HG03457 (cell line): ENCODE data around the gene NME9.
"Not testable (repeated sequence)": the region's sequence is repeated elsewhere in the genome, so short reads cannot be mapped to it uniquely, and the experiment has no call there.

ENCODE experiments used
- ATAC-seq: cut with Tn5 transposase; IDR thresholded peaks from one replicate; pipeline ENCODE4 v1.9.1; 2021; ENCODE audit warnings: moderate number of reproducible peaks; ENCODE audit not compliant: unreplicated experiment

NME9 gene, protein sequence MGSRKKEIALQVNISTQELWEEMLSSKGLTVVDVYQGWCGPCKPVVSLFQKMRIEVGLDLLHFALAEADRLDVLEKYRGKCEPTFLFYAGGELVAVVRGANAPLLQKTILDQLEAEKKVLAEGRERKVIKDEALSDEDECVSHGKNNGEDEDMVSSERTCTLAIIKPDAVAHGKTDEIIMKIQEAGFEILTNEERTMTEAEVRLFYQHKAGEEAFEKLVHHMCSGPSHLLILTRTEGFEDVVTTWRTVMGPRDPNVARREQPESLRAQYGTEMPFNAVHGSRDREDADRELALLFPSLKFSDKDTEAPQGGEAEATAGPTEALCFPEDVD

DNA sequence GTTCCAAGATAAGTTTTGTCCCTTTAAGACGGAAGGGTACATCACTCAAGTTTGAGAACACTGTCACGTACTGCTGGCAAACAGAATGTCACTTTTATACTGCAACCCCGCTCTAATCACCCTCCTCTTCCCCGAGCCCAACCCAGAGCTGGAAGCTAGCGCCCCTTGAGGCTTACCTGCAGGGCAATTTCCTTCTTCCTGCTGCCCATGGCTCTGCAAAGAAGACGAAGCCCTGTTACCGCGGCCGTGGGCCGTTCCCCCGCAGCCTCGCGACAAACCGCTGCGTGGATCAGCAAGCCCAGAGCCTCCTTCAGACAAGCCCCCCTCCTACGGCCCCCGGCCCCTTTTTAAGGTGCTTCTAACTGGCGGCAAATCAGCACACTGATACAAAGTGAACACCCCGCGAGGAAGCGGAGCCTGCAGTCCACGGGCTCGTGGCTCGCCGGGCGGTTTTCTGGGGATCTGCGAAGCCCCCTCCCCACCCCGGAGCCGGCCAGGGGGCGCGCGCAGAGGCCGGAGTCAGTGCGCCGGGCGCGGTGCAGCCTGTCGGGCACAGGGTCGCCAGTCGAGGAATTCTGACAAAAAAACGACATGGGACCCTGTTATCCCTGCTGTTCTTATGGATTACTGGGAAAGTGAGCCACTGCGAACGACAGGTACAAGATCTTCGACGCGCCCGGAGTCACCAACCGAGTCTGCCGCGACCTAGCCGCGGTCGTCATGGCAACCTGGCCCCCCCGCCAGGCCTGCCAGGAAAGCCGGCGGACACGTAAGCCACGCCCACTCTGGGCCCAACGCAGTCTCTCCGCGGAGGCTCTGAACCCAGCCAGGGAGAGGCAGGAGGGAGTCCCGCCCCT, at the start of gene NME9:
Gene NME9, minus strand, starts transcription at position 725 of the 857 bp plus-strand sequence. Its CDS starts 516 bp downstream, at position 209.
- ATAC-seq: peak; percentile 51

- ATAC-seq: no peak
These were observed 49.3 kb upstream of the NME9 start for GRCh38 chr3:138378990-138379389.

GRCh38 chr3:138378331-138378730, 48.7 kb upstream of the NME9 start:
- no peak for ATAC-seq

DNA sequence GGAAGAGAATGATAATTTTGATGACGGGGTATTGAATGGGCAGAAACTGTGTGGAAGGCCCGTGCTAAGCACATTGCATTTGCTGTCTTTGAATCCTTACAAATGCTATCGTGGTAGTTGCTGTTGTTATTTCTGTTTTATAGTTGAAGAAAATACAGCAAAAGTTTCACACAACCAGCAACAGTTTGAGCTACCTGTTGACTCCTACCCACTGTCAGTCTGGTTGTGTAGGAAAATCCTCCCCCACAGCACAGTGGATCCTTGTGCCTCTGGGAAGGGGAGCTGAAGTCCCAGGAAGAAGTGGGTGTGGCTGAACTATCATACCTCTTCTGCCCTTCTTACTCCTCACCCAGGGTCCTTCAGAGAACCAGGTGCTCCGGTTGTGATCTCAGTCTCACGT, 48.2 kb upstream of the NME9 start:
- no peak for ATAC-seq

GRCh38 chr3:138377212-138377611, 47.6 kb upstream of the NME9 start:
- ATAC-seq: not testable (repeated sequence)

GRCh38 chr3:138376663-138377062, 47.0 kb upstream of the NME9 start:
- no peak for ATAC-seq

DNA sequence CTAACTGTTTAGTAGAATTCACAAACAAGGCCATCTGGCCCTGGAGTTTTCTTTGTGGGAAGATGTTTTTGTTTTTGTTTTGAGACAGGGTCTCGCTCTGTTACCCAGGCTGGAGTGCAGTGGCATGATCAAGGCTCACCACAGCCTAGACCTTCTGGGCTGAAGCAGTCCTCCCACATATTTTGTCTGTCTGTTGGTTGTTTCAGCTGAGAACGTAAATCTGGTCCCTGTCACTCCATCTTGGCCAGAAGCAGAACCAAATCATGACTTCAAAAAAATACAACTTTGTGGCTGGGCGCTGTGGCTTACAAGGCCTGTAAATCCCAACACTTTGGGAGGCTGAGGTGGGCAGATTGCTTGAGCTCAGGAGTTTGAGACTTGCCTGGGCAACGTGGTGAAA, 45.8 kb upstream of the NME9 start:
- ATAC-seq: no peak

DNA sequence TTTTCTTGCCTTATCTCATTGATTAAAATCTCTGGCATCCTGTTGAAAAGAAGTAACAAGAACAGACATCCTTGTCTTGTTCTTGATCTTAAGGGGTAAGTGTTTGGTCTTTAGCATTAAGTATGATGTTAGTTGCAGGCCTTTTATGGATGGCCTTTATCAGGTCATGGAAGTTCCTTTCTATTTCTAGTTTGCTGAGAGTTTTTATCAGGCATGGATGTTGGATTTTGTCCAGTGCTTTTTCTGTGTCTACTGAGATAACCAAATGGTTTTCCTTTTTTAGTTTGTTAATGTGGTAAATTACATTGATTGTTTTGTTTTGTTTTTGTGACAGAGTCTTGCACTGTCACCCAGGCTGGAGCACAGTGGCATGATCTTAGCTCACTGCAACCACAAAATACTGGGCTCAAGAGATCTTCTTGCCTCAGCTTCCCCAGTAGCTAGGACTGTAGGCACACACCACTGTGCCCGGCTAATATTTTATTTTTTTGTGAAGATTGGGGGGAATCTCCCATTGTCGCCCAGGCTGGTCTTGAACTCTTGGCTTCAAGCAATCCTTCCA, 45.0 kb upstream of the NME9 start:
- ATAC-seq: no peak

DNA sequence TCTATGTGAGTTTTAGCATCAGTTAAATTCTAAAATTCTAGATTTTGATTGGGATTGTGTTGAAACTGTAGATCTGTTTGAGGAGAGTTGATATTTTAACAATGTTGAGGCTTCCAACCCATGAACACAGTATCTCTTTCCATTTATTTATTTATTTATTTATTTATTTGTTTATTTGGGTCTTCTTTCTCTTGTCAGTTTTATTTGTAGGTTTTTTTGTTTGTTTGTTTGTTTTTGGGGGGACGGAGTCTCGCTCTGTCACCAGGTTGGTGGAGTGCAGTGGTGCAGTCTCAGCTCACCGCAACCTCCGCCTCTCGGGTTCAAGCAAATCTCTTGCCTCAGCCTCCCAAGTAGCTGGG, 44.1 kb upstream of the NME9 start:
- ATAC-seq: no peak

- ATAC-seq: no peak
These were observed 43.6 kb upstream of the NME9 start for GRCh38 chr3:138373087-138373735.

- peak; percentile 100 for ATAC-seq
These were observed 41.7 kb upstream of the NME9 start for GRCh38 chr3:138371070-138371965.

GRCh38 chr3:138370321-138370720, 40.7 kb upstream of the NME9 start:
- ATAC-seq: no peak

- ATAC-seq: no peak
These were observed 39.7 kb upstream of the NME9 start for GRCh38 chr3:138369151-138369900.

DNA sequence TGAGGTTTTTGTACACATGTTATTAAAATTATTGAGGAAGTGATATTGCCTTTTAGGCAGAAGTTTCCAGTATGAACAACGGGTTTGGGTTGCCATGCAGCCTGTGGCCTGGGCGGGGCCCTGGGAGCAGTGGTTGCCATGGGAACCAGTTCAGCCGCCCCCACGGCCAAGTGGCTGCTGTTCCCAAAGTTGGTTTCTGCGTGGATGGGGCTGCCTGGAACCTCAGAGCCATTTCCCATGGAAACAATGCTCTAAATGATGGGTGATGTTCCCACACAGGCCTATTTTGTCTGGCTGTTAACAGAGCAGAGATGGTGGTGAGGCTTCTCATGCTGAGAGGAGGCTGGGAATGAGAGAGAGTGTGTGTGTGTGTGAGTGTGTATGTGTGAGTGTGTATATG, 38.3 kb upstream of the NME9 start:
- ATAC-seq: no peak

DNA sequence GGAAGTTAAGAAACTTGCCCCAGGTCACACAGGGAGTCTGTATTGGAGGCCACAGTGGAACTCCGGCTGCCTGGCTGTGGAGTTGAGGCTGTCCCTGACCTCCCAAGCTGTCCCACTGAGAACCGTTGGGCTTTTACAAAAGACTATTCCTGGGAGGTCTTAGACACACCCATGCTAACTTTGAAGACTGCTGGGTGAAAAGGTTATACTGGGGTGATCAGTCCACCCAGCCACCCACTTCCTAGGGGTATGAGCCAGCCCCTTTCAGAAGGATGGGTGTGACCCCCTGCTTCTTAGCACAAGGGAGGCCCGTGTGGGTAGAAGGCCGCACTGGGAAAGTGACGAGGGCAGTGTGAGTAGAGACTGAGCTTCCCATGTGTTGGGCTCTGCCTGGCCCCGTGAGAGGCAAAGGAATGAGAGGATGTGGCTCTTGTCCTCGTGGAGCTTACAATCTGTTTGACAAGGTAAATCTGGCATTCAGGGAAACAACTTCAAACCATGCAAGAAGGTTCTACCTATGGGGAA, 37.7 kb upstream of the NME9 start:
- ATAC-seq: no peak

GRCh38 chr3:138366006-138366759, 36.5 kb upstream of the NME9 start:
- no peak for ATAC-seq

DNA sequence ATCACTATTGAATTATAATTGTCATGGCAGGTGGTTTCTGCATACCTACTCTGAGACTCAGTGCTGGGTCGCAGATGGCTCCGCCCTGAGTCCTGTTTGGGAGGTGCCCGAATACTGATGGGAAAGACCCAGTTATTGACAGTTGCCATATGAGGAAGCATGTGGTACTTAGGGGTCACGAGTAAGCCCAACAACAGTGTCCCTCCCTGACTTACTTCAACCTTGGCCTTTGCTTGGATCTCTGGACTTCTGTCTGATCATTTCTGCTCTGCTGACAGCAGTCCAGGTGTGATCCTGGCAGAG, 35.6 kb upstream of the NME9 start:
- ATAC-seq: no peak

- ATAC-seq: no peak
These were observed 35.0 kb upstream of the NME9 start for GRCh38 chr3:138364356-138365252.
